Retinal pigment epithelial cell (primary cell): ENCODE data around the gene F2R.
"Not testable (repeated sequence)": the region's sequence is repeated elsewhere in the genome, so short reads cannot be mapped to it uniquely, and the experiment has no call there.

ENCODE experiments used
- DNase-seq: peaks from one replicate; pipeline ENCODE4 v3.0.0-alpha.2; 2010; ENCODE audit warnings: low read depth
- H3K4me3 ChIP-seq: 2 replicates; pipeline ENCODE4 v1.5.1; 2011; ENCODE audit warnings: mild to moderate bottlenecking, low read length, control low read depth, moderate library complexity
- CTCF ChIP-seq: conservative IDR thresholded peaks from 2 replicates; pipeline ENCODE4 v1.5.1; 2011; ENCODE audit warnings: low read depth, low read length, control low read depth, inconsistent platforms

F2R gene

GRCh38 chr5:76729373-76730290 lies 13.7 kb downstream of the F2R start:
- DNase-seq, result no peak
- no peak for TF ChIP-seq CTCF
- H3K4me3 ChIP-seq, result no peak overlapping the region

GRCh38 chr5:76732405-76733048 lies 16.6 kb downstream of the F2R start:
- DNase-seq, result no peak
- H3K4me3 ChIP-seq, result no peak overlapping the region
- TF ChIP-seq CTCF, result no peak

GRCh38 chr5:76733049-76733417 lies 17.1 kb downstream of the F2R start:
- no peak overlapping the region for H3K4me3 ChIP-seq
- DNase-seq, result no peak
- TF ChIP-seq CTCF, result no peak

GRCh38 chr5:76735762-76736545 lies 20.0 kb downstream of the F2R start:
- no peak for DNase-seq
- TF ChIP-seq CTCF, result no peak
- H3K4me3 ChIP-seq, result no peak overlapping the region

- no peak overlapping the region for H3K4me3 ChIP-seq
- no peak for TF ChIP-seq CTCF
- DNase-seq, result no peak
Measured at GRCh38 chr5:76736679-76737556, 21.0 kb downstream of the F2R start.

- DNase-seq, result no peak
Measured at GRCh38 chr5:76737846-76738245, 21.9 kb downstream of the F2R start.

GRCh38 chr5:76741506-76741905 lies 25.6 kb downstream of the F2R start:
- not testable (repeated sequence) for H3K4me3 ChIP-seq, DNase-seq

More at GRCh38 chr5:76737846-76738245, 21.9 kb downstream of the F2R start:
- TF ChIP-seq CTCF, result no peak
- H3K4me3 ChIP-seq, result no peak overlapping the region
